Measurements from ENCODE around the gene DLD. TPM values are rescaled to one million over a fixed set of nuclear protein-coding genes. Genes with fewer than 3 reads are reported as not detected.
"Not testable (repeated sequence)": the region's sequence is repeated elsewhere in the genome, so short reads cannot be mapped to it uniquely, and the experiment has no call there.

The DLD gene
- total and polyA plus RNA-seq, 4 donors = 48.8 to 69.4 (median 53.8) TPM

DNA sequence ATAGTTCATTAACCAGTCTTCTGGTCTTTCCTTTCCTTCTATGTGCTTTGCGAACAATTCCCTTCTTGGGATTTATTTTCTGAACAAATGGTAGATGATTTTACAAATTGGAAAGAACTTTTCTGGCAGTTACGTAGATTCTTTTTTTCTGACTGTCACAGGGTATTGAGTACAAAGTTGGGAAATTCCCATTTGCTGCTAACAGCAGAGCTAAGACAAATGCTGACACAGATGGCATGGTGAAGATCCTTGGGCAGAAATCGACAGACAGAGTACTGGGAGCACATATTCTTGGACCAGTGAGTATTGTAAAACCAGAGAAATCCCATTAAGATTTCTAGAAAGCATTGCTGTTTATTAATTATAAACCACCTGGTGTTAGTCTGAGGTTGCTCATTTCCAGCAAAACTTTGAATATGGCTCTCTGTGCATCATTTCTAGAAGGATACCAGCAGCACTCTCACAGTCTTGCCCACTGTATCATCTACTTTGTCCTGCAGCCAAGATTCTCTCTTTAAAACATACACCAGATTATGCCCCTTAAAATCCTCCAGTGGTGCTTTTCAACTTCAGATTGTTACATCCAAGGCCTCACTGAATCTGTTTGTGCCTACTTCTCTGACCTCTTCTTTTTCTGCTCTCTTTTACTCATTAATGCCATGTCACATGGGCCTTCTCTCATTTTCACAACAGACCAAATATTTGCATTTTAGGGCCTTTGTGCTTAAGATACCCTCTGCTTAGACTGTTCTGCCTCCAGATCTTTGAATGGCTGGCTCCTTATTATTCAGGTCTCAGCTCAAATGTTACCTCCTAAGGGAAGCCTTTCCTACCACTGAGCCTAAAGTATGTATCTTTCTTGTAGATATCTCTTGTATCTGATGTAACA is 27.0 kb downstream of the DLD start:
- H3K36me3 ChIP-seq (ENCODE audit: control insufficient read depth in 1 of 2, insufficient read depth in 2 of 2, low read length in 1 of 2) = peaks cover 3 to 5% of the 10 kb centered on the region in 2 donors
- H3K27ac ChIP-seq (ENCODE audit: low read depth in 1 of 2, low read length in 2 of 2) = no peak overlapping the region
- no peaks in the 10 kb centered on the region for H3K9me3 ChIP-seq (ENCODE audit: control insufficient read depth, low read length)
- no peaks in the 10 kb centered on the region for H3K27me3 ChIP-seq (ENCODE audit: control insufficient read depth in 1 of 2, insufficient read depth in 2 of 2, low read length in 1 of 2)
- DNase-seq (no peak), ATAC-seq (ENCODE audit: low FRiP score) (no peak)
- no peaks in the 10 kb centered on the region for H3K4me1 ChIP-seq (ENCODE audit: control insufficient read depth in 1 of 2, insufficient read depth in 2 of 2, low read length in 2 of 2)
- 82 to 88% methylated on average over 3 of the region's 3 CpGs for WGBS, 2 donors
- intact Hi-C loops (cut with DNase I) = no loop called here
- H3K4me3 ChIP-seq (ENCODE audit: low read length in 2 of 2) = no peak overlapping the region

DNA sequence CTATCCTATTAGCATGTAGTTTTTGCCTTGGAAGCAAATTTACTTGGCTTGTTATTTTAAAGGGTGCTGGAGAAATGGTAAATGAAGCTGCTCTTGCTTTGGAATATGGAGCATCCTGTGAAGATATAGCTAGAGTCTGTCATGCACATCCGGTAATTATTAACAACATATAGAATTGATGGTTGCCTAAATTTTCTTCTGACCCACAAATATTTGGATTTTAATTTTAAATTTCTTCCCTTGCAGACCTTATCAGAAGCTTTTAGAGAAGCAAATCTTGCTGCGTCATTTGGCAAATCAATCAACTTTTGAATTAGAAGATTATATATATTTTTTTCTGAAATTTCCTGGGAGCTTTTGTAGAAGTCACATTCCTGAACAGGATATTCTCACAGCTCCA is 28.0 kb downstream of the DLD start:
- 96 to 99% methylated on average over 2 of the region's 2 CpGs for WGBS, 2 donors
- Histone ChIP-seq H3K36me3 (ENCODE audit: control insufficient read depth in 1 of 2, insufficient read depth in 2 of 2, low read length in 1 of 2) (peaks cover 3 to 5% of the 10 kb centered on the region in 2 donors), H3K4me1 (ENCODE audit: control insufficient read depth in 1 of 2, insufficient read depth in 2 of 2, low read length in 2 of 2) (no peaks in the 10 kb centered on the region), H3K9me3 (ENCODE audit: control insufficient read depth, low read length) (no peaks in the 10 kb centered on the region), H3K27me3 (ENCODE audit: control insufficient read depth in 1 of 2, insufficient read depth in 2 of 2, low read length in 1 of 2) (no peaks in the 10 kb centered on the region), H3K27ac (ENCODE audit: low read depth in 1 of 2, low read length in 2 of 2) (no peak overlapping the region), H3K4me3 (ENCODE audit: low read length in 2 of 2) (no peak overlapping the region)
- DNase-seq (no peak), ATAC-seq (ENCODE audit: low FRiP score) (no peak)
- intact Hi-C loops (cut with DNase I) = no loop called here

- DNase-seq (no peak), ATAC-seq (ENCODE audit: low FRiP score) (no peak)
- 0 to 1% methylated on average over 1 of the region's 1 CpG for WGBS, 2 donors
- H3K36me3 ChIP-seq (ENCODE audit: control insufficient read depth in 1 of 2, insufficient read depth in 2 of 2, low read length in 1 of 2) = peaks cover 5% of the 10 kb centered on the region in 2 donors
- H3K9me3 ChIP-seq (ENCODE audit: control insufficient read depth, low read length) = no peaks in the 10 kb centered on the region
- intact Hi-C loops (cut with DNase I) = loop anchor here in 1 of 2 donors (10.0 kb wide), 1 partner anchor 225 kb away; no protein-coding TSS in a partner anchor
- no peaks in the 10 kb centered on the region for H3K4me1 ChIP-seq (ENCODE audit: control insufficient read depth in 1 of 2, insufficient read depth in 2 of 2, low read length in 2 of 2)
- H3K4me3 ChIP-seq (ENCODE audit: low read length in 2 of 2) = no peak overlapping the region
- no peaks in the 10 kb centered on the region for H3K27me3 ChIP-seq (ENCODE audit: control insufficient read depth in 1 of 2, insufficient read depth in 2 of 2, low read length in 1 of 2)
- H3K27ac ChIP-seq (ENCODE audit: low read depth in 1 of 2, low read length in 2 of 2) = no peak overlapping the region
These were observed 29.2 kb downstream of the DLD start for GRCh38 chr7:107920048-107920772.

DNA sequence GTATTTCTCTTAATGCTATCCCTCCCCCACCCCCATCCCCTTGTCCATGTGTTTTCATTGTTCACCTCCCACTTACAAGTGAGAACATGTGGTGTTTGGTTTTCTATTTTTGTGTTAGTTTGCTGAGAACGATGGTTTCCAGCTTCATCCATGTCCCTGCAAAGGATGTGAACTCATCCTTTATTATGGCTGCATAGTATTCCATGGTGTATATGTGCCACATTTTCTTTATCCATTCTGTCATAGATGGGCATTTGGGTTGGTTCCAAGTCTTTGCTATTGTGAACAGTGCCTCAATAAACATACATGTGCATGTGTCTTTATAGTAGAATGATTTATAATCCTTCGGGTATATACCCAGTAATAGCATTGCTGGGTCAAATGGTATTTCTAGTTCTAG is 30.8 kb downstream of the DLD start:
- not testable (repeated sequence) for DNase-seq; H3K4me3 ChIP-seq (ENCODE audit: low read length in 2 of 2); ATAC-seq (ENCODE audit: low FRiP score); H3K27ac ChIP-seq (ENCODE audit: low read depth in 1 of 2, low read length in 2 of 2); H3K4me1 ChIP-seq (ENCODE audit: control insufficient read depth in 1 of 2, insufficient read depth in 2 of 2, low read length in 2 of 2); H3K9me3 ChIP-seq (ENCODE audit: control insufficient read depth, low read length); H3K27me3 ChIP-seq (ENCODE audit: control insufficient read depth in 1 of 2, insufficient read depth in 2 of 2, low read length in 1 of 2); H3K36me3 ChIP-seq (ENCODE audit: control insufficient read depth in 1 of 2, insufficient read depth in 2 of 2, low read length in 1 of 2)
- WGBS, 2 donors = 56 to 65% methylated on average over 2 of the region's 2 CpGs
- intact Hi-C loops (cut with DNase I) = loop anchor here in 1 of 2 donors (10.0 kb wide), 1 partner anchor 223 kb away; no protein-coding TSS in a partner anchor

GRCh38 chr7:107922886-107923285 is 31.9 kb downstream of the DLD start:
- Histone ChIP-seq H3K27ac (ENCODE audit: low read depth in 1 of 2, low read length in 2 of 2) (no peak overlapping the region), H3K4me1 (ENCODE audit: control insufficient read depth in 1 of 2, insufficient read depth in 2 of 2, low read length in 2 of 2) (no peaks in the 10 kb centered on the region), H3K4me3 (ENCODE audit: low read length in 2 of 2) (no peak overlapping the region), H3K9me3 (ENCODE audit: control insufficient read depth, low read length) (no peaks in the 10 kb centered on the region), H3K27me3 (ENCODE audit: control insufficient read depth in 1 of 2, insufficient read depth in 2 of 2, low read length in 1 of 2) (no peaks in the 10 kb centered on the region), H3K36me3 (ENCODE audit: control insufficient read depth in 1 of 2, insufficient read depth in 2 of 2, low read length in 1 of 2) (peaks cover under 1 to 2% of the 10 kb centered on the region in 2 donors)
- DNase-seq (no peak), ATAC-seq (ENCODE audit: low FRiP score) (no peak)
- WGBS, 2 donors = 82 to 90% methylated on average over 1 of the region's 1 CpG
- intact Hi-C loops (cut with DNase I) = loop anchor here in 1 of 2 donors (10.0 kb wide), 1 partner anchor 222 kb away; no protein-coding TSS in a partner anchor

GRCh38 chr7:107924841-107925504 is 34.0 kb downstream of the DLD start:
- Histone ChIP-seq H3K27me3 (ENCODE audit: control insufficient read depth in 1 of 2, insufficient read depth in 2 of 2, low read length in 1 of 2) (no peaks in the 10 kb centered on the region), H3K4me3 (ENCODE audit: low read length in 2 of 2) (no peak overlapping the region), H3K27ac (ENCODE audit: low read depth in 1 of 2, low read length in 2 of 2) (no peak overlapping the region), H3K36me3 (ENCODE audit: control insufficient read depth in 1 of 2, insufficient read depth in 2 of 2, low read length in 1 of 2) (peaks cover 2% of the 10 kb centered on the region in 2 donors), H3K4me1 (ENCODE audit: control insufficient read depth in 1 of 2, insufficient read depth in 2 of 2, low read length in 2 of 2) (no peaks in the 10 kb centered on the region), H3K9me3 (ENCODE audit: control insufficient read depth, low read length) (no peaks in the 10 kb centered on the region)
- no peak for ATAC-seq (ENCODE audit: low FRiP score)
- no peak for DNase-seq
- 70 to 74% methylated on average over 5 of the region's 5 CpGs for WGBS, 2 donors
- intact Hi-C loops (cut with DNase I) = loop anchor here in 1 of 2 donors (10.0 kb wide), 1 partner anchor 220 kb away; no protein-coding TSS in a partner anchor

GRCh38 chr7:107926481-107926880 is 35.5 kb downstream of the DLD start:
- intact Hi-C loops (cut with DNase I) = loop anchor here in 1 of 2 donors (10.0 kb wide), 1 partner anchor 218 kb away; no protein-coding TSS in a partner anchor
- no peak overlapping the region for H3K4me3 ChIP-seq (ENCODE audit: low read length in 2 of 2)
- no peak overlapping the region for H3K27ac ChIP-seq (ENCODE audit: low read depth in 1 of 2, low read length in 2 of 2)
- DNase-seq = no peak
- WGBS, 2 donors = 81 to 85% methylated on average over 1 of the region's 1 CpG
- ATAC-seq (ENCODE audit: low FRiP score) = no peak
- no peaks in the 10 kb centered on the region for H3K4me1 ChIP-seq (ENCODE audit: control insufficient read depth in 1 of 2, insufficient read depth in 2 of 2, low read length in 2 of 2)
- peaks cover 2% of the 10 kb centered on the region in 2 donors for H3K36me3 ChIP-seq (ENCODE audit: control insufficient read depth in 1 of 2, insufficient read depth in 2 of 2, low read length in 1 of 2)
- no peaks in the 10 kb centered on the region for H3K9me3 ChIP-seq (ENCODE audit: control insufficient read depth, low read length)
- H3K27me3 ChIP-seq (ENCODE audit: control insufficient read depth in 1 of 2, insufficient read depth in 2 of 2, low read length in 1 of 2) = no peaks in the 10 kb centered on the region

GRCh38 chr7:107931740-107932515 is 40.9 kb downstream of the DLD start:
- H3K4me1 ChIP-seq (ENCODE audit: control insufficient read depth in 1 of 2, insufficient read depth in 2 of 2, low read length in 2 of 2) = no peaks in the 10 kb centered on the region
- DNase-seq = no peak

More at GRCh38 chr7:107931740-107932515, 40.9 kb downstream of the DLD start:
- intact Hi-C loops (cut with DNase I) = no loop called here
- Histone ChIP-seq H3K4me3 (ENCODE audit: low read length in 2 of 2) (no peak overlapping the region), H3K36me3 (ENCODE audit: control insufficient read depth in 1 of 2, insufficient read depth in 2 of 2, low read length in 1 of 2) (peaks cover 2 to 10% of the 10 kb centered on the region in 2 donors), H3K27me3 (ENCODE audit: control insufficient read depth in 1 of 2, insufficient read depth in 2 of 2, low read length in 1 of 2) (no peaks in the 10 kb centered on the region), H3K9me3 (ENCODE audit: control insufficient read depth, low read length) (no peaks in the 10 kb centered on the region), H3K27ac (ENCODE audit: low read depth in 1 of 2, low read length in 2 of 2) (no peak overlapping the region)
- no peak for ATAC-seq (ENCODE audit: low FRiP score)
- 34 to 40% methylated on average over 5 of the region's 5 CpGs for WGBS, 2 donors

All from aorta (tissue), 5 donors.